GM12874 (cell line): Measurements from ENCODE around the gene DPPA2.

Experiments
- TF ChIP-seq, protein P1 (sequence below): IDR thresholded peaks from 2 replicates; pipeline ENCODE4 v1.5.1; 2011; ENCODE audit warnings: low read depth, mild to moderate bottlenecking, control low read depth, low read length, moderate library complexity; ENCODE audit not compliant: insufficient read depth

DPPA2 gene

DNA sequence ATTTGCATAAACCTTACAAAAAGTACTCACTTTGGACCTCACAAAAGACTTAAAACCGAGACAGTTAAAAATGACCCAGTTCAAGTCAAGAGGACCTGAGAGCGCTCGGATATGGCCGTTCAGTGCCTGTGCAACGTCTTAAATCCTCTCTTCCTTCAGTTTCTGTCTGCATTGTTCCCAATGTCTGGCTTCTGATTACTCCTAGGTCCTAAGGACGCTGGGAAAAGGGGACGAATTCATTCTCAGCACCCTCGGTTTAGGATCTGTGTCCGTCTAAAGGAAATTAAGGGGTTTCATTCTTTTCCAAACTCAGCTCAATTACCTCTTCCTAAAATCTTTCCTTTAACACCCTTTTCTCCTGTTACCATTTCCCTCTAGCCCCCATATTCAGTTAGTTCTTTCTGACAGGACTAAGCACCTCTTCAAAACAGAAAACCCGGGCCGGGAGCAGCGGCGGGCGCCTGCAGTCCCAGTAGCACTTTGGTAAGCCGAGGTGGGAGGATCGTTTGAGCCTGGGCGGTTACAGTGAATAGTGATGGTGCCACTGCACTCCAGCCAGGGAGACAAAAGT, 20.1 kb upstream of the DPPA2 start:
- TF ChIP-seq, protein P1, sequence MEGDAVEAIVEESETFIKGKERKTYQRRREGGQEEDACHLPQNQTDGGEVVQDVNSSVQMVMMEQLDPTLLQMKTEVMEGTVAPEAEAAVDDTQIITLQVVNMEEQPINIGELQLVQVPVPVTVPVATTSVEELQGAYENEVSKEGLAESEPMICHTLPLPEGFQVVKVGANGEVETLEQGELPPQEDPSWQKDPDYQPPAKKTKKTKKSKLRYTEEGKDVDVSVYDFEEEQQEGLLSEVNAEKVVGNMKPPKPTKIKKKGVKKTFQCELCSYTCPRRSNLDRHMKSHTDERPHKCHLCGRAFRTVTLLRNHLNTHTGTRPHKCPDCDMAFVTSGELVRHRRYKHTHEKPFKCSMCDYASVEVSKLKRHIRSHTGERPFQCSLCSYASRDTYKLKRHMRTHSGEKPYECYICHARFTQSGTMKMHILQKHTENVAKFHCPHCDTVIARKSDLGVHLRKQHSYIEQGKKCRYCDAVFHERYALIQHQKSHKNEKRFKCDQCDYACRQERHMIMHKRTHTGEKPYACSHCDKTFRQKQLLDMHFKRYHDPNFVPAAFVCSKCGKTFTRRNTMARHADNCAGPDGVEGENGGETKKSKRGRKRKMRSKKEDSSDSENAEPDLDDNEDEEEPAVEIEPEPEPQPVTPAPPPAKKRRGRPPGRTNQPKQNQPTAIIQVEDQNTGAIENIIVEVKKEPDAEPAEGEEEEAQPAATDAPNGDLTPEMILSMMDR: no peak

DNA sequence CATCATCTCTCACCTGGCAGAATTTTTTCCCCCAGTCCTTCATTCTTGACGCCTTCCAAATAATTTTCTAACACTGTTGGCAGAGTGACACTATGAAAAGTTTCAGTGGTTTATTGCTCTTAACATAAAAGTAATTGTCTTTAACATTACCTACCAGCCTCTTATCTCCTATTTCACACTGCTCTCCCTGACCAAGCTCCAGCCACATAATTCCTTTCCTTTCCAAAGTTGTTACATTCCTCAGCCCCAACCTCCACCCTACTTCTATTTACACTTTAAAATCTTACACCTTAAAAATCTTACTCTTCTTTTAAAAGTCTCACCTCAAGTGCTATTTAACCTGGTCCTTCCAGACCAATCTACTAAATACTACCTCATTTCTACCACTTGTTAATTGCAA, 18.3 kb upstream of the DPPA2 start:
- TF ChIP-seq, protein P1: no peak

DNA sequence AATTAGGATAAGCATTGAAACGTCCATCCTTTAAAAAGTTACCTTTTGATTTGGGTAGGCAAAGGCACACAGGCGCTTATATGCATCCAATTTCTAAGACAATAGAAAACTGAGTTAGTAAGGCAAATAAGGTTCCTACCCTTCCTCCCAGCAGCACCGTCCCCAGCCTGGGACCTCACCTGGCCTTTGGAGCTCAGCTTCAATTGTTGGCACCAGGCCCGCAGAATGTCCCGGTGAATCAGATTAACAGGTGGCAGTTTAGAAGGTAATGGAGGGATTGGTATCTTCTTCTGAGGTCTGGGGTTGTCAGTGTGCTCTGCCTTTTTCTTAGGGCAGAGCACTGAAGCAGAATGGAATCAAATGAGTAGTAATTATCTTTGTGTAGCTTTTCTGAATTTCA, 15.4 kb upstream of the DPPA2 start:
- TF ChIP-seq, protein P1: no peak

DNA sequence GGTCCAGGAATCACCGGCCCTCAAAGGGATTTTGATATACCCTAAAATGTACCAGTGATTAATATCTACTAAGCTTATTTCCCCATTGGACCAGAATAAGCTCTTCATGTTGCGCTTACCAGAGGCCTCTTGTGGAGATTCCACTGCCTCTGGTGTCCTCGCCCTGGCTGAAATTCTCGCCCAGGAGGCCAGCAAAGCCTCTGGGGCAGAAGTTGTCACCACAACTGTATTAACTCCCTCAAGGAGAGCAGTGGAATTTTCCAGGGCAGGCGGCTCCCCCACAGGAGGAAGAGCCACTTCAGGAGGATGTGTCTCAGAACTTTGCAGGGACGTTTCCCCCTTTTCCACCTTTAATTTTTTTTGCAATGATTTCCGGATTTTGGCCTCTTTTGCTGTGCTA, 14.1 kb upstream of the DPPA2 start:
- TF ChIP-seq, protein P1: no peak

DNA sequence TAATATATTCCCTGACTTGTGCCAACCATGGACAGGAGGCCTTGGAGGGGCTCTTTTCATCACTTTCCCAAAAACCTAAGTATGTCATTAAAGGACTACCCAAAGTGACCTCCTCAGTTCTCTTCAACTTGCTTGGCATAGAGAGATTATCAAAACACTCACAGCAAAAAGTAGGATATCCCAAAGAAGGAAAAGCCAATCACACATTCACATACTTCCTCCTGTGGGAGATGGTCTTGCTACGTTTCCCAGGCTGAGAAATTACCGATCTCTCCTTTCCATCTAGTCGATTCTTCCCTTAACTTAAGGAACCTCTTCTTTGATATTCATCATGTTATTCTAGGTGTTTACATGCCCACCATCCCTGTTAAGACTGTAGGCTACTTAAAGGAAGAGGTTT, 11.9 kb upstream of the DPPA2 start:
- TF ChIP-seq, protein P1: no peak

DNA sequence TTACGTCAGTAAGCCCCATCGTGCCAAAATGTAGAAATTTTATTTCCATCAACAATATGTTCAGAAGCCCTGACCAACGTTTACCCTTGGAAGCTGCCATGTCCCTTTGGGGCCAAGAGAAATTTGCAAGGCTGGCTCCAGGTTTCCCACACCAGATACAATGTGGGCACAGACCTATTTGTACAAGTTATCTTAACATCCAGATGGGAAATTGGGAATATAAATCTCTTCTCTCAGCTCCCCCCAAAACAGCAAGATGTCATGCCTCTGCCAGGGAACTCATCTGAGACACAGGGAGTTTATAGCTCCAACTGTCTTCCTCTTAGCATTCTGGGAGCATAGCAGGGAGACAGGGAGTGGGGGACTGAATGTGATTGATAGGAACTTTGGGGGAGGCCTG, 9.3 kb upstream of the DPPA2 start:
- TF ChIP-seq, protein P1: no peak

DNA sequence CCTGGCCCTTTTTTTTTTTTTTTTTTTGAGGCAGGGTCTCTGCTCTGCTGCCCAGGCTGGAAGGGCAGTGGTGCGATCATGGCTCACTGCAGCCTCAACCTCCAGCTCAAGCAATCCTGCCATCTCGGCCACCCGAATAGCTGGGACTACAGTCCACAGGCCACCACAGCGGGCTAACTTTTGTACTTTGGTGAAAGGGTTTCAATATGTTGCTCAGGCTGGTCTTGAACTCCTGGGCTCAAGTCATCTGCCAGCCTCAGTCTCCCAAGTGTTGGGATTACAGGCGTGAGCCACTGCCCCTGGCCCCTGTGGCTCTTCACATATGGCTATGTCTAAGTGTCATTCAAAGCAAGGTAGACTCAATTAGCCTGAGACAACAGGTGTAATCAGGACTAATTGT, 8.8 kb upstream of the DPPA2 start:
- TF ChIP-seq, protein P1: no peak
